GM21737 (cell line): ENCODE data around the gene ZNF44.

Experiments
- ATAC-seq: cut with Tn5 transposase; IDR thresholded peaks from one replicate; pipeline ENCODE4 v1.9.1; 2021; ENCODE audit warnings: mild to moderate bottlenecking, moderate library complexity; ENCODE audit not compliant: unreplicated experiment

ZNF44 gene

GRCh38 chr19:12265921-12266704, 28.6 kb downstream of the ZNF44 start:
- no peak for ATAC-seq

- ATAC-seq = no peak
Measured at GRCh38 chr19:12261554-12261953, 33.1 kb downstream of the ZNF44 start.

- ATAC-seq = no peak
Measured at GRCh38 chr19:12260861-12261260, 33.8 kb downstream of the ZNF44 start.

GRCh38 chr19:12260236-12260635, 34.4 kb downstream of the ZNF44 start:
- ATAC-seq = no peak

GRCh38 chr19:12255372-12255771, 39.3 kb downstream of the ZNF44 start:
- no peak for ATAC-seq

- ATAC-seq = no peak
Measured at GRCh38 chr19:12247644-12248222, 47.0 kb downstream of the ZNF44 start.

- no peak for ATAC-seq
Measured at GRCh38 chr19:12244370-12244769, 50.3 kb downstream of the ZNF44 start.

- ATAC-seq = no peak
Measured at GRCh38 chr19:12237143-12237839, 57.4 kb downstream of the ZNF44 start.

GRCh38 chr19:12232961-12233360, 61.7 kb downstream of the ZNF44 start:
- no peak for ATAC-seq

GRCh38 chr19:12230751-12231733, 63.6 kb downstream of the ZNF44 start:
- ATAC-seq = no peak

GRCh38 chr19:12229990-12230389, 64.7 kb downstream of the ZNF44 start:
- ATAC-seq = no peak

- no peak for ATAC-seq
Measured at GRCh38 chr19:12224676-12225075, 70.0 kb downstream of the ZNF44 start.

GRCh38 chr19:12222980-12223630, 71.6 kb downstream of the ZNF44 start:
- ATAC-seq = no peak
